Activated naive CD8-positive, alpha-beta T cell (primary cell): ENCODE measurements around the gene GTPBP6.
A peak's percentile ranks its signal among the peaks of the same experiment; 100 is the strongest.
"Not testable (repeated sequence)": the region's sequence is repeated elsewhere in the genome, so short reads cannot be mapped to it uniquely, and the experiment has no call there.

Source experiments
- H3K27ac Mint-ChIP-seq: one replicate; pipeline ENCODE4 v1.8.0; 2021; ENCODE audit warnings: mixed read lengths
- H3K27me3 Mint-ChIP-seq: one replicate; pipeline ENCODE4 v1.8.0; 2021; ENCODE audit warnings: mixed read lengths
- H3K36me3 Mint-ChIP-seq: one replicate; pipeline ENCODE4 v1.8.0; 2021; ENCODE audit warnings: mixed read lengths
- H3K4me1 Mint-ChIP-seq: one replicate; pipeline ENCODE4 v1.8.0; 2021; ENCODE audit warnings: low read depth, mixed read lengths
- H3K4me3 Mint-ChIP-seq: one replicate; pipeline ENCODE4 v1.8.0; 2021; ENCODE audit warnings: mild to moderate bottlenecking, mixed read lengths
- H3K9me3 Mint-ChIP-seq: one replicate; pipeline ENCODE4 v1.8.0; 2021; ENCODE audit warnings: low read depth, mixed read lengths

The GTPBP6 gene

GRCh38 chrX:317424-318067 lies 1.1 kb downstream of the GTPBP6 start:
- Mint-ChIP-seq H3K27ac (peak overlapping the region; percentile 97), H3K27me3 (no peaks in the 10 kb centered on the region), H3K9me3 (no peaks in the 10 kb centered on the region), H3K36me3 (no peaks in the 10 kb centered on the region), H3K4me1 (peaks cover 13% of the 10 kb centered on the region), H3K4me3 (peak overlapping the region; percentile 90)

GRCh38 chrX:316351-317325 lies 2.0 kb downstream of the GTPBP6 start:
- Mint-ChIP-seq H3K9me3 (no peaks in the 10 kb centered on the region), H3K4me1 (peaks cover 12% of the 10 kb centered on the region), H3K27ac (no peak overlapping the region), H3K27me3 (no peaks in the 10 kb centered on the region), H3K4me3 (peak overlapping the region; percentile 51), H3K36me3 (peaks cover 4% of the 10 kb centered on the region)

DNA sequence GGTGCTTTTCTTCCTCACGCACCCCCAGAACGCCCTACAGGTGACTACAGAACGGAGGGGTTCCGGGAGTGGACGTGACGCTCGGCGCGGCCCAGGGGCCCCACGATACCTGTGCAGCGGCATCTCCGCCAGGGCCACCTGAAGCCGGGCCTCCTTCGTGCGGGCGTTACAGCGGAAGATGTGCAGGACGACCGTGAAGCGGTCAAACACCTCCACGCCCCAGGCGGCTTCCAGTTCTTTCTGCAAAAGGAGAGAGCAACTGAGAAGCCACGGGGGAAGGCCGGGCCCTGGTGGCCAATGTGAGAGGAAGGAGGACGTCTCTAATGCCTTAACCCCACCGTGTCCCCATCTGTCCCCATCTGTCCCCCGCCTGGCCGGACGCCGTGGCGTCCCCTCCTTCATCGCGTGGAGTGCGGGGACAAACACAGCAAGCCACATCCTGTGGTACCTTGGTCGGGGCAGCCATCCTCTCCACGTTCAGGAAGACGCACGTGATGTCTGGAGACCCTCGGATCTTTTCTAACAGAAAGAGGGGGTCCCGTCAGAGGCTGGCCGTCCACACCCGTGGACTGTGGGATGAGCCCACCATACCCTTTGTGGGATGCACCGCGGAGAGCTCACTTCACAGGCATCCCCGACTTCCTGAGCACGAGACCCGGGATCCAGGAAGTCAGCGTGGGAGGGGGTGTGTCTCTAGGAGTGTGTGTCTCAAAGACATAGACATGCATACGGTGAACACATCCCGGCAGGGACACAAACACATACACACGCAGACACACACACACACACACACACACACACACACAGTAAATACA lies 3.6 kb downstream of the GTPBP6 start:
- Mint-ChIP-seq H3K27me3 (no peaks in the 10 kb centered on the region), H3K4me1 (peaks cover 4% of the 10 kb centered on the region), H3K27ac (no peak overlapping the region), H3K4me3 (no peak overlapping the region), H3K9me3 (no peaks in the 10 kb centered on the region), H3K36me3 (peaks cover 4% of the 10 kb centered on the region)

DNA sequence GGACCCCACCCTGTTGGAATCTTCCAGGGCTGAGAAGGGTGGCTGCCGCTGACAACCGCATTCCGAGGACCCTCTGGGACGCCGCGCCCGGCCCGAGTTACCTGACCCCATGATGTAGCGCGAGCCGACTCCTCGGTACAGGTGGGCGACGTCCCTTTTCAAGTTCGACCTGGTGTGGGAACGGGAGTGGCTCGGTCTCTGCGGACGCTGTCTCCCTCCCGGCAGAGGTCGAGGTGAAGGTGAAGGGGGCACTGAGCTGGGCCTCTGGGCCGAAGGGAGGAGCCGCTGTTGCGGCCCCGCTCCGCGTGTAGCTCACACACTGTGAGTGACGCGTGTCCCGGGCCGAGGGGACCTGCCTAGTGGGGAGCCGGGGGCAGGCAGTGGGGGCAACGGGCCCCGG lies 4.5 kb downstream of the GTPBP6 start:
- H3K27me3 Mint-ChIP-seq: no peaks in the 10 kb centered on the region
- H3K9me3 Mint-ChIP-seq: no peaks in the 10 kb centered on the region
- H3K4me3 Mint-ChIP-seq: no peak overlapping the region
- H3K4me1 Mint-ChIP-seq: peaks cover 4% of the 10 kb centered on the region
- no peak overlapping the region for H3K27ac Mint-ChIP-seq
- H3K36me3 Mint-ChIP-seq: peaks cover 4% of the 10 kb centered on the region

DNA sequence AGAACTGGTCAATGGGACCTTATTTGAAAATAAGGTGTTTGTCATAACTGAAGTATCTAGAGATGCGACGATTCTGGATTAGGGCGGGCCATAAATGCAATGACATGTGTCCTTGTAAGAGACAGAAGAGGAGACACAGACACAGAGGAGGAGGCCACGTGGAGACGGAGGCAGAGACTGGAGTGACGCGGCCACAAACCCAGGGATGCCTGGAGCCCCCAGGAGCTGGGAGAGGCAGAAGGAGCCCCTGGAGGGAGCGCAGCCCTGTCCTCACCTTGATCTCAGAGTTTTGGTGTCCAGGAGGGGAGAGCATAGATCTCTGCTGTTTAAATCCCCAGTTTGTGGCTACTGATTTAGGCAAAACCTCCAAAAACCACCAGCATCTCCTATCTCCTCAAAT lies 5.0 kb downstream of the GTPBP6 start:
- no peaks in the 10 kb centered on the region for H3K27me3 Mint-ChIP-seq
- no peak overlapping the region for H3K4me3 Mint-ChIP-seq
- H3K4me1 Mint-ChIP-seq: peaks cover 4% of the 10 kb centered on the region
- no peak overlapping the region for H3K27ac Mint-ChIP-seq
- no peaks in the 10 kb centered on the region for H3K9me3 Mint-ChIP-seq
- H3K36me3 Mint-ChIP-seq: peaks cover 4% of the 10 kb centered on the region

DNA sequence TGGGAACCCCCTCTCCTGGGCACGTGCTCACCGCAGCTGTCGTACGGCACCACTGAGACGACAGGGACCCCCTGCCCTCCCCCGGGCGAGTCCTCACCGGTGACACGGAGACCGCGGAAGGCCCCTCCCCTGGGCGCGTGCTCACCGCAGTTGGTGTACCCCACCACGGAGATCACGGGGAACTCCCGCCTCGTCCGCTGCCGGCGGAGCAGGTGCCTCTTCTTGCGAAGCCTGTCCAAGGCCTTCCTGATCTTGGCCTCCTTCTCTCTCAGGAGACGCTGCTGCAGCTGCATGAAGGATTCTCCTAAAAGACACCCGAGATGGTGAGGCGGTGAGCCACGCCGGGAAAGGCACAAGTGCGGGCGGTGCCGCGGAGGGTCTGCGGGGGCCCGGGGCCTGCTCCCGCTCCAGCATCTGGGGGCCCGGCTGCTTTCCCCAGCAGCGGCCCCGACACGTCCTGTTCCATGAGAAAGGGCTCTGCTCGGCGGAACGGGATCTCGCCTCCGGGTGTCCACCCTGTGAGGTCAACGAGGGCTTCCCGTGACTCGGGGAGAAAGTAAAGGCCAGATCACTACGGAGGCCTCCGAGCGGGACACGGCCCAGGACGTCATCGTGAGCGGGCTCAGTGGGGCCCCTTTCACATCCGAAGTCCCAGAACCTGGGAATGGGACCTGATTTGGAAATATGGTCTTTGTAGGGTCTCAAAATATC lies 5.8 kb downstream of the GTPBP6 start:
- Mint-ChIP-seq H3K4me3 (no peak overlapping the region), H3K36me3 (peaks cover 4% of the 10 kb centered on the region), H3K27ac (no peak overlapping the region), H3K9me3 (no peaks in the 10 kb centered on the region), H3K4me1 (peaks cover under 1% of the 10 kb centered on the region), H3K27me3 (no peaks in the 10 kb centered on the region)

- Mint-ChIP-seq H3K27me3 (no peaks in the 10 kb centered on the region), H3K9me3 (no peaks in the 10 kb centered on the region), H3K4me3 (no peak overlapping the region), H3K4me1 (no peaks in the 10 kb centered on the region), H3K27ac (no peak overlapping the region), H3K36me3 (peaks cover 4% of the 10 kb centered on the region)
Observed at GRCh38 chrX:311156-312129, 7.2 kb downstream of the GTPBP6 start.

GRCh38 chrX:310621-311155 lies 7.9 kb downstream of the GTPBP6 start:
- Mint-ChIP-seq H3K27me3 (no peaks in the 10 kb centered on the region), H3K36me3 (peaks cover 4% of the 10 kb centered on the region), H3K9me3 (no peaks in the 10 kb centered on the region), H3K4me1 (no peaks in the 10 kb centered on the region), H3K4me3 (no peak overlapping the region), H3K27ac (no peak overlapping the region)

DNA sequence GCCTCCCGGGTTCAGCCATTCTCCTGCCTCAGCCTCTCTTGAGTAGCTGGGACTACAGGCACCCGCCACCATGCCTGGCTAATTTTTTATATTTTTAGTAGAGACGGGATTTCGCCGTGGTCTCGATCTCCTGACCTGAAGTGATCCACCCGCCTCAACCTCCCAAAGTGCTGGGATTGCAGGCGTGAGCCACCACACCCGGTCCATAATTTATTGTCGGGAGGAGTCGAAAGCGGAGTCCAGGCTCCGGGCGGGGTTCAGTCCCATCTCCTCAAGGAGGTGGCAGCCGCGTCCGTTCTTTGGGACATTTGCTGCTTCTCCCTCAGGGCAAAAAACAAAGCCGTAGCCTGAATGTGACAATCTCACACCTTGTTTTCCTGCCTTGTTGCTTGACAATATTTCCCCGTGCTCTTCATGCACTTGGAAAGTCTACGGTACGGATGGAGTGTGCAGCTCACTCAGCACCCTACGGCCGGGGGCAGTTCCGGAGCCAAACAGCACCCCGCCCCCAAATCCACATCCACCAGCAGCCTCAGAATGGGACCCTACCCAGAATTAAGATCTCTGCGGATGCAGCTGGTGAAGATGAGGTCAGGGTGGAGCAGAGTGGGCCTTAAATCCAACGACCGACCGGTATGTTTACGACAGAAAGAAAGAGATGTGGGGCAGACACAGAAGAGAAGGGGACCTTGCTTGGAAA lies 9.6 kb downstream of the GTPBP6 start:
- Mint-ChIP-seq H3K9me3 (no peaks in the 10 kb centered on the region), H3K36me3 (peaks cover 4% of the 10 kb centered on the region), H3K27ac (no peak overlapping the region), H3K27me3 (no peaks in the 10 kb centered on the region), H3K4me3 (no peak overlapping the region), H3K4me1 (no peaks in the 10 kb centered on the region)

GRCh38 chrX:307261-308111 lies 11.1 kb downstream of the GTPBP6 start:
- no peaks in the 10 kb centered on the region for H3K27me3 Mint-ChIP-seq
- H3K36me3 Mint-ChIP-seq: peaks cover 4% of the 10 kb centered on the region
- H3K9me3 Mint-ChIP-seq: no peaks in the 10 kb centered on the region
- H3K4me3 Mint-ChIP-seq: no peak overlapping the region
- H3K27ac Mint-ChIP-seq: no peak overlapping the region
- no peaks in the 10 kb centered on the region for H3K4me1 Mint-ChIP-seq

DNA sequence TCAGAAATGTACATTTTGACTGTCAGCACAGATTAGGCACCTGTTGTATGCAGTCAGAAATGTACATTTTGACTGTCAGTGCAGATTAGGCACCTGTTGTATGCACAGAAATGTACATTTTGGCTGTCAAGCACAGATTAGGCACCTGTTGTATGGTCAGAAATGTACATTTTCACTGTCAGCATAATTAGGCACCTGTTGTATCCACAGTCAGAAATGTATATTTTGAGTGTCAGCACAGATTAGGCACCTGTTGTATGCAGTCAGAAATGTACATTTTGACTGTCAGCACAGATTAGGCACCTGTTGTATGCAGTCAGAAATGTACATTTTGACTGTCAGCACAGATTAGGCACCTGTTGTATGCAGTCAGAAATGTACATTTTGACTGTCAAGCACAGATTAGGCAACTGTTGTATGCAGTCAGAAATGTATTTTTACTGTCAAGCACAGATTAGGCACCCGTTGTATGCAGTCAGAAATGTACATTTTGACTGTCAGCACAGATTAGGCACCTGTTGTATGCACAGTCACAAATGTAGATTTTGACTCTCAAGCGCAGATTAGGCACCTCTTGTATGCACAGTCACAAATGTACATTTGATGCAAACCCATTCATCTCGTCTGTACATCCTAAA lies 11.9 kb downstream of the GTPBP6 start:
- not testable (repeated sequence) for H3K36me3 Mint-ChIP-seq, H3K4me3 Mint-ChIP-seq, H3K27ac Mint-ChIP-seq, H3K4me1 Mint-ChIP-seq, H3K27me3 Mint-ChIP-seq, H3K9me3 Mint-ChIP-seq
